Cardiac fibroblast (primary cell): ENCODE data around the gene MTM1.

Experiments
- DNase-seq, 2 donors: peaks; one replicate each; pipeline versions ENCODE4 v3.0.0 to v3.0.0-alpha.2; 2010; ENCODE audit warnings: low read depth in 2 of 2
- H3K4me3 ChIP-seq, 2 donors: replicated peaks in 1 of 2; 1 replicate in 1 of 2; 2 replicates in 1 of 2; pipeline ENCODE4 v1.5.1; 2011; ENCODE audit warnings: low read depth in 2 of 2, low read length in 2 of 2, mild to moderate bottlenecking in 2 of 2, moderate library complexity in 1 of 2
- CTCF ChIP-seq: IDR thresholded peaks from one replicate; pipeline ENCODE4 v1.5.1; 2011; ENCODE audit warnings: low read depth, mild to moderate bottlenecking, low read length, inconsistent platforms

The MTM1 gene

GRCh38 chrX:150548684-150549083 lies 19.7 kb upstream of the MTM1 start:
- no peak overlapping the region for H3K4me3 ChIP-seq
- peak; percentile 18 to 52 for DNase-seq
- no peak for TF ChIP-seq CTCF

- H3K4me3 ChIP-seq: no peak overlapping the region
- TF ChIP-seq CTCF: no peak
- no peak for DNase-seq
Measured at GRCh38 chrX:150551963-150552362, 16.5 kb upstream of the MTM1 start.

GRCh38 chrX:150558424-150558823 lies 10.0 kb upstream of the MTM1 start:
- DNase-seq: no peak
- TF ChIP-seq CTCF: no peak
- no peak overlapping the region for H3K4me3 ChIP-seq

GRCh38 chrX:150564838-150565237 lies 3.6 kb upstream of the MTM1 start:
- DNase-seq: no peak
- TF ChIP-seq CTCF: no peak
- H3K4me3 ChIP-seq: no peak overlapping the region

- no peak for DNase-seq
- H3K4me3 ChIP-seq: no peak overlapping the region
- TF ChIP-seq CTCF: no peak
Measured at GRCh38 chrX:150565551-150565950, 2.9 kb upstream of the MTM1 start.

- no peak for DNase-seq
- no peak for TF ChIP-seq CTCF
- H3K4me3 ChIP-seq: no peak overlapping the region
Measured at GRCh38 chrX:150566734-150567182, 1.7 kb upstream of the MTM1 start.

- peak overlapping the region in 1 of 2 donors; percentile 21 for H3K4me3 ChIP-seq
- DNase-seq: no peak
- no peak for TF ChIP-seq CTCF
Measured at GRCh38 chrX:150567645-150568319, 639 bp upstream of the MTM1 start.
